ENCODE results near the gene RNF128. TPM values are rescaled to one million over a fixed set of nuclear protein-coding genes. Genes with fewer than 3 reads are reported as not detected.

Gene RNF128
- total and polyA plus RNA-seq, 11 donors, result 0.06 to 0.42 (median 0.21) TPM; not detected in 2

DNA sequence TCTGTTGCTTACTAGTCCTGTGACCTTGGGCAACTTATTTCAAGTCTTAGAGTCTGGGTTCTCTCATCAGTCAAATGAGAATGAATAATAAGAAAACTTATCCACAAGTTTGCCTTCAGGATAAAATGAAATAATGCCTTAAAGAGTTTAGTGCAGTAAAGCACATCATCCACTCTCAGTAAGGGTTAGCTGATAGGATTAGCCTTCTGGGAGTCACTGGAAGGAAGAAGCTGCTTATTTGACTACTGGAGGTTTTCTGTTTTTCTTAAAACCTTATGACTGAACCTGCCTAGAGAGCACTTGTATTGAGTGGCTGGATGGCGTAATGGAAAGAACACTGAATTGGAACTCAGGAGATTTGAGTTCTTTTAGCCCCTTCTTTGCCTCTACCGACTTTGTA is 1.8 kb downstream of the RNF128 start:
- ATAC-seq (no peak), DNase-seq (no peak)
- intact Hi-C loops (cut with DNase I), result no loop called here
- TF ChIP-seq, protein P1, sequence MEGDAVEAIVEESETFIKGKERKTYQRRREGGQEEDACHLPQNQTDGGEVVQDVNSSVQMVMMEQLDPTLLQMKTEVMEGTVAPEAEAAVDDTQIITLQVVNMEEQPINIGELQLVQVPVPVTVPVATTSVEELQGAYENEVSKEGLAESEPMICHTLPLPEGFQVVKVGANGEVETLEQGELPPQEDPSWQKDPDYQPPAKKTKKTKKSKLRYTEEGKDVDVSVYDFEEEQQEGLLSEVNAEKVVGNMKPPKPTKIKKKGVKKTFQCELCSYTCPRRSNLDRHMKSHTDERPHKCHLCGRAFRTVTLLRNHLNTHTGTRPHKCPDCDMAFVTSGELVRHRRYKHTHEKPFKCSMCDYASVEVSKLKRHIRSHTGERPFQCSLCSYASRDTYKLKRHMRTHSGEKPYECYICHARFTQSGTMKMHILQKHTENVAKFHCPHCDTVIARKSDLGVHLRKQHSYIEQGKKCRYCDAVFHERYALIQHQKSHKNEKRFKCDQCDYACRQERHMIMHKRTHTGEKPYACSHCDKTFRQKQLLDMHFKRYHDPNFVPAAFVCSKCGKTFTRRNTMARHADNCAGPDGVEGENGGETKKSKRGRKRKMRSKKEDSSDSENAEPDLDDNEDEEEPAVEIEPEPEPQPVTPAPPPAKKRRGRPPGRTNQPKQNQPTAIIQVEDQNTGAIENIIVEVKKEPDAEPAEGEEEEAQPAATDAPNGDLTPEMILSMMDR (IDR thresholded peaks at IDR 0.05), result no peak
- no peak for TF ChIP-seq POLR2A (IDR thresholded peaks at IDR 0.05)
- Histone ChIP-seq H3K4me3 (no peak overlapping the region), H3K9me3 (no peaks in the 10 kb centered on the region), H3K27ac (no peak overlapping the region), H3K36me3 (no peaks in the 10 kb centered on the region), H3K27me3 (peaks cover 0 to 74% (median 4%) of the 10 kb centered on the region in 9 donors), H3K4me1 (peaks cover 0 to 7% (median 0%) of the 10 kb centered on the region in 12 donors)
- 74 to 87% (median 80%) methylated on average over 2 of the region's 2 CpGs for WGBS, 4 donors

DNA sequence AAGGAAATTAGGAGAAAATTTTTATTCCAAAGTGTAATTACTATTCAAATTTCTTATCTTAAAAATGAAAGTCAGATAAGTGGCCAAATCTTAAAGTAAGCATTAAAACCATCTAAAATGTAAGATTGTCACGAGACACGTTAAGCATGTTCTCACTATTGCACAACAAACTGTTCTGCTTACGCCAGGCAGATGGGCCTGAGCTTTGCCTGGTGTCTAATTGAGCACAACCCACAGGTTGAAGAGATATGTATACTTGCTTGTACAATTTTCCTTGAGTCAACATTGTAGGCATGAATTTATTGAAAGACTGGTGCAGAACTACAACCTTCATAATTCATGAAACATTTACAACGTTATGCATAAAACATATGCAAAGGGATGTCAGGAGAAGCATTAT is 3.9 kb downstream of the RNF128 start:
- 59 to 80% (median 70%) methylated on average over 4 of the region's 4 CpGs for WGBS, 4 donors
- intact Hi-C loops (cut with DNase I), result no loop called here
- no peak overlapping the region for H3K4me3 ChIP-seq
- no peak overlapping the region for H3K27ac ChIP-seq
- ATAC-seq (no peak), DNase-seq (no peak)
- no peaks in the 10 kb centered on the region for H3K9me3 ChIP-seq
- H3K4me1 ChIP-seq, result peaks cover 0 to 7% (median 0%) of the 10 kb centered on the region in 12 donors
- H3K27me3 ChIP-seq, result peaks cover 0 to 66% (median 4%) of the 10 kb centered on the region in 9 donors
- no peak for TF ChIP-seq POLR2A (IDR thresholded peaks at IDR 0.05)
- TF ChIP-seq, protein P1 (IDR thresholded peaks at IDR 0.05), result no peak
- no peaks in the 10 kb centered on the region for H3K36me3 ChIP-seq

DNA sequence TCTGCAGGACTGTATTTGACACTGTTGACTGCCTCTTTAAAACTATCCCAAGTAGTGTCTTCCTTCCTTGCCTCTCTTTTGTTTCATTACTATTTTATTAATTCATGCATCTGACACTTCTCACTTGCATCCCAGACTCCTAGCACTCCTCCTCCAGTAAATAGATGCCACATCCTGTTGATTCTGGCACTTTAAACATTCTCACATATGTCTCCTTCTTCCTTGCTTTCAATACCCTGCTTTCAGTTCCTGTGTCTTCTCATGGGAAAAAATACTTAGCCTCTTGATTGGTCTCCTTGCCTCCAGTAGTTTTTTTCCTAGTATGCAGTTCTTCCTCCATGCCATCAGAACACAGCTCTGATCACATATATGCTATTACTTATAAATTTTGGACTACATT is 5.1 kb downstream of the RNF128 start:
- TF ChIP-seq, protein P1 (IDR thresholded peaks at IDR 0.05), result no peak
- no peak for TF ChIP-seq POLR2A (IDR thresholded peaks at IDR 0.05)
- Histone ChIP-seq H3K4me3 (no peak overlapping the region), H3K4me1 (peaks cover 0 to 2% (median 0%) of the 10 kb centered on the region in 12 donors), H3K36me3 (no peaks in the 10 kb centered on the region), H3K27ac (no peak overlapping the region), H3K27me3 (peaks cover 0 to 60% (median 3%) of the 10 kb centered on the region in 9 donors), H3K9me3 (no peaks in the 10 kb centered on the region)
- ATAC-seq, result no peak
- DNase-seq, result no peak
- intact Hi-C loops (cut with DNase I), result no loop called here

DNA sequence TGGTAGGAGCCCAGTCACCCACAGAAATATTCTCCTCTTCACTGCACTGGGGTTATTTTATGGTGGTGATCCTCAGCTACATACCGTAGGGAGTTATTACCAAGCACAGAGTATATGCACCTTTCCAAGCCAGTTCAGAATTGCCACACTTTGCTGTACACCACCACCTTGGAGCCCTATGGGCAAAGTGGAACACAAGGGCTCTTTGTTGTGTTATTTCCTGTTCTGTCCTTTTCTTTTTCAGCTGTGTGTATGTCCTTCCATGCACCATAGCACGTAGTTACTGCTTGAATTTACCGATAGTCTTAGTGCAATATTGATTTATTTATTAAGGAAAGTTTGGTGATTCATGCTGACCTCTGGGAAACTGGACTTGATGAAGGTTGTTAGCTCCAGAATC is 8.3 kb downstream of the RNF128 start:
- no peaks in the 10 kb centered on the region for H3K9me3 ChIP-seq
- H3K4me1 ChIP-seq, result no peaks in the 10 kb centered on the region
- 66 to 86% (median 81%) methylated on average over 3 of the region's 3 CpGs for WGBS, 4 donors
- H3K4me3 ChIP-seq, result no peak overlapping the region
- peaks cover 0 to 38% (median 0%) of the 10 kb centered on the region in 9 donors for H3K27me3 ChIP-seq
- intact Hi-C loops (cut with DNase I), result no loop called here
- ATAC-seq (no peak), DNase-seq (no peak)
- H3K36me3 ChIP-seq, result no peaks in the 10 kb centered on the region
- TF ChIP-seq, protein P1 (IDR thresholded peaks at IDR 0.05), result no peak
- no peak for TF ChIP-seq POLR2A (IDR thresholded peaks at IDR 0.05)
- no peak overlapping the region for H3K27ac ChIP-seq

Measured in heart left ventricle (tissue), 16 donors.